Neural cell (in vitro differentiated cells): ENCODE results near the gene CTSH. TPM values are rescaled to one million over a fixed set of nuclear protein-coding genes. Genes with fewer than 3 reads are reported as not detected.

Experiments
- H2AFZ ChIP-seq: fragments of 200-600, 300-800 bp; sonication (generic), shearing (Covaris generic); 2 replicates; pipeline ENCODE4 v1.6.0; 2014; ENCODE audit warnings: low read depth, mild to moderate bottlenecking, antibody characterized with exemption, low read length, moderate library complexity
- H3F3A ChIP-seq: fragments of 200-600 bp; shearing (Covaris generic); 2 replicates; pipeline ENCODE4 v1.6.1; 2016; ENCODE audit warnings: mild to moderate bottlenecking, moderate library complexity, mixed read lengths, antibody characterized with exemption, low read length; ENCODE audit not compliant: insufficient read depth, poor library complexity, severe bottlenecking
- H3K27ac ChIP-seq: fragments of 200-600, 300-800 bp; sonication (generic), shearing (Covaris generic); 2 replicates; pipeline ENCODE4 v1.5.1; 2014; ENCODE audit warnings: mild to moderate bottlenecking, low read length, moderate library complexity
- H3K27me3 ChIP-seq: fragments of 300-800, 200-600 bp; sonication (generic), shearing (Covaris generic); 2 replicates; pipeline ENCODE4 v1.6.0; 2014; ENCODE audit warnings: mild to moderate bottlenecking, low read depth, low read length, moderate library complexity; ENCODE audit not compliant: insufficient read depth
- H3K36me3 ChIP-seq: fragments of 300-800, 200-600 bp; sonication (generic), shearing (Covaris generic); 2 replicates; pipeline ENCODE4 v1.5.1; 2014; ENCODE audit warnings: mild to moderate bottlenecking, antibody characterized with exemption, low read length, moderate library complexity; ENCODE audit not compliant: insufficient read depth
- H3K4me2 ChIP-seq: fragments of 300-800, 200-600 bp; sonication (generic), shearing (Covaris generic); 2 replicates; pipeline ENCODE4 v1.6.0; 2014; ENCODE audit warnings: mild to moderate bottlenecking, low read length
- H3K4me3 ChIP-seq: fragments of 300-800, 200-600 bp; sonication (generic), shearing (Covaris generic); 2 replicates; pipeline ENCODE4 v1.5.1; 2014; ENCODE audit warnings: mild to moderate bottlenecking, low read length, moderate library complexity
- H3K79me2 ChIP-seq: fragments of 200-600 bp; shearing (Covaris generic); replicated peaks from 2 replicates; pipeline ENCODE4 v1.6.0; 2014; ENCODE audit warnings: mild to moderate bottlenecking, low read length, moderate library complexity; ENCODE audit not compliant: insufficient read depth
- H3K9ac ChIP-seq: fragments of 300-800, 200-600 bp; sonication (generic), shearing (Covaris generic); 2 replicates; pipeline ENCODE4 v1.6.1; 2016; ENCODE audit warnings: mild to moderate bottlenecking, low read length, mixed read lengths
- H3K9me2 ChIP-seq: fragments of 200-600 bp; shearing (Covaris generic); 2 replicates; pipeline ENCODE4 v1.6.1; 2016; ENCODE audit warnings: mild to moderate bottlenecking, low read length, mixed read lengths; ENCODE audit not compliant: insufficient read depth
- H3K9me3 ChIP-seq: fragments of 200-600, 300-800 bp; sonication (generic), shearing (Covaris generic); 2 replicates; pipeline ENCODE4 v1.6.1; 2016; ENCODE audit warnings: mild to moderate bottlenecking, mixed run types, low read length, moderate library complexity, mixed read lengths
- H4K20me1 ChIP-seq: fragments of 200-600 bp; shearing (Covaris generic); 2 replicates; pipeline ENCODE4 v1.6.1; 2016; ENCODE audit warnings: mild to moderate bottlenecking, mixed run types; ENCODE audit not compliant: insufficient read depth
- CTCF ChIP-seq: fragments of 450-650 bp; IDR thresholded peaks from 2 replicates; pipeline ENCODE4 v1.5.1; 2014; ENCODE audit warnings: antibody characterized with exemption, mild to moderate bottlenecking, moderate library complexity; ENCODE audit not compliant: poor library complexity, severe bottlenecking
- EP300 ChIP-seq: fragments of 450-650 bp; conservative IDR thresholded peaks from 2 replicates; pipeline ENCODE4 v1.6.1; 2014; ENCODE audit warnings: antibody characterized with exemption, mild to moderate bottlenecking, moderate library complexity; ENCODE audit not compliant: poor library complexity, severe bottlenecking
- EZH2 ChIP-seq: fragments of 200-600, 300-800 bp; shearing (Covaris generic), sonication (generic); IDR thresholded peaks from 2 replicates; pipeline ENCODE4 v1.6.1; 2014; ENCODE audit warnings: antibody characterized with exemption, low read length, borderline replicate concordance, mild to moderate bottlenecking; ENCODE audit not compliant: insufficient read depth, poor library complexity, severe bottlenecking
- MXI1 ChIP-seq: fragments of 450-650 bp; conservative IDR thresholded peaks from 2 replicates; pipeline ENCODE4 v1.6.1; 2014; ENCODE audit warnings: antibody characterized with exemption, mild to moderate bottlenecking; ENCODE audit not compliant: poor library complexity, severe bottlenecking
- POLR2AphosphoS5 ChIP-seq: IDR thresholded peaks from 2 replicates; pipeline ENCODE4 v1.6.1; 2012
- RAD21 ChIP-seq: fragments of 450-650 bp; conservative IDR thresholded peaks from 2 replicates; pipeline ENCODE4 v1.6.1; 2014; ENCODE audit warnings: antibody characterized with exemption, mild to moderate bottlenecking, moderate library complexity
- REST ChIP-seq: IDR thresholded peaks from 2 replicates; pipeline ENCODE4 v1.6.1; 2012; ENCODE audit warnings: borderline replicate concordance
- SMC3 ChIP-seq: fragments of 450-650 bp; conservative IDR thresholded peaks from 2 replicates; pipeline ENCODE4 v1.6.1; 2014; ENCODE audit warnings: antibody characterized with exemption, mild to moderate bottlenecking, moderate library complexity; ENCODE audit not compliant: poor library complexity
- TAF1 ChIP-seq: IDR thresholded peaks from 2 replicates; pipeline ENCODE4 v1.6.1; 2012; ENCODE audit warnings: low read depth
- polyA plus RNA-seq: library from polyadenylated mRNA; depleted of rRNA; stranded (reverse); fragments of >200 nt; gene quantifications from 2 replicates; pipeline ENCODE4 v1.2.3, GENCODE V29; 2014

Gene CTSH
- polyA plus RNA-seq, 1 donor from 2014 or later = 3.3 TPM

GRCh38 chr15:78950902-78951840 lies 6.3 kb upstream of the CTSH start:
- Histone ChIP-seq H3K27ac (no peak overlapping the region), H3K9me2 (no peaks in the 10 kb centered on the region)
- TF ChIP-seq MXI1 (no peak), EZH2 (no peak), TAF1 (no peak), EP300 (no peak), REST (no peak), SMC3 (no peak)

GRCh38 chr15:78950343-78950742 lies 5.5 kb upstream of the CTSH start:
- Histone ChIP-seq H2AFZ (no peak overlapping the region), H3K4me3 (no peak overlapping the region), H3K9ac (no peak overlapping the region), H3K27ac (no peak overlapping the region), H3K36me3 (no peaks in the 10 kb centered on the region), H3F3A (no peaks in the 10 kb centered on the region), H3K4me2 (no peak overlapping the region), H3K9me3 (no peaks in the 10 kb centered on the region), H3K79me2 (no peaks in the 10 kb centered on the region), H3K9me2 (no peaks in the 10 kb centered on the region), H4K20me1 (no peaks in the 10 kb centered on the region), H3K27me3 (peaks cover 6% of the 10 kb centered on the region)
- TF ChIP-seq REST (no peak), SMC3 (no peak), CTCF (no peak), POLR2AphosphoS5 (no peak), RAD21 (no peak), MXI1 (no peak), EP300 (no peak), EZH2 (no peak), TAF1 (no peak)

More at GRCh38 chr15:78950902-78951840, 6.3 kb upstream of the CTSH start:
- Histone ChIP-seq H3K9me3 (no peaks in the 10 kb centered on the region), H3K27me3 (no peaks in the 10 kb centered on the region), H3K79me2 (no peaks in the 10 kb centered on the region), H4K20me1 (no peaks in the 10 kb centered on the region), H3K9ac (no peak overlapping the region), H2AFZ (no peak overlapping the region), H3F3A (no peaks in the 10 kb centered on the region), H3K4me2 (no peak overlapping the region), H3K4me3 (no peak overlapping the region), H3K36me3 (no peaks in the 10 kb centered on the region)
